ENCODE data around the gene SYNGAP1.

DNA sequence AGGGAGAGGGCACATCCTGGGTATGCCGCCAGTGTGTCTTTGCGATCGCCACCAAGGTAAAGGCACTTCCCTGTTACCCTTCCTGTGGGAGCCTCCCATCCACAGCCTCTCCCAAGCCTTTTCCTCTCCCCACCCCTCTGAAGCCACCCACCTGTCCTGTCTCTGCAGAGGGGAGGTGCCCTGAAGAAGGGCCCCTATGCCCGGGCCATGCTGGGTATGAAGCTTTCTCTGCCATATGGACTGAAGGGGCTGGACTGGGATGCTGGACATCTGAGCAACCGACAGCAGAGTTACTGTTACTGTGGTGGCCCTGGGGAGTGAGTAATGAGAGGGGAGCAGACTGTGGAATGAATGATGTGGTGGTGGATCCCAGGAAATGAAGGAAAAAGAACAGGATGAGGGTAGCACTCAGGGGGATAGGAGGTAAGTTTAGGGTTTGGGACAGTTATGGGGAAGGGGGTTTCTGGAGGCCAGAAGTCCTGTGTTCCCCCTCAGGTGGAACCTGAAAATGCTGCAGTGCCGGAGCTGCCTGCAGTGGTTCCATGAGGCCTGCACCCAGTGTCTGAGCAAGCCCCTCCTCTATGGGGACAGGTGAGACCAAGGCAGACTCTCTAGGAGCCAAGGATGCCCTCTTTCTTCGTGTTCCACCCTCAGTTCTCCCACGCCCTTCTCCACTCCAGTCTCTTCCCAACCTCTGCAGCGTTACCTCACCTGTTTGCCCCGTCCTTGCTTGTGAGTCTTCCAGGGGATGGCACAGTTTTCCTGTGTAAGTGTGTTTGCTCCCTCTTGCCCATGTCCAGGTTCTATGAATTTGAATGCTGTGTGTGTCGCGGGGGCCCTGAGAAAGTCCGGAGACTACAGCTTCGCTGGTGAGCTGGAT, 6.4 kb upstream of the SYNGAP1 start:
- TF ChIP-seq, protein P1, sequence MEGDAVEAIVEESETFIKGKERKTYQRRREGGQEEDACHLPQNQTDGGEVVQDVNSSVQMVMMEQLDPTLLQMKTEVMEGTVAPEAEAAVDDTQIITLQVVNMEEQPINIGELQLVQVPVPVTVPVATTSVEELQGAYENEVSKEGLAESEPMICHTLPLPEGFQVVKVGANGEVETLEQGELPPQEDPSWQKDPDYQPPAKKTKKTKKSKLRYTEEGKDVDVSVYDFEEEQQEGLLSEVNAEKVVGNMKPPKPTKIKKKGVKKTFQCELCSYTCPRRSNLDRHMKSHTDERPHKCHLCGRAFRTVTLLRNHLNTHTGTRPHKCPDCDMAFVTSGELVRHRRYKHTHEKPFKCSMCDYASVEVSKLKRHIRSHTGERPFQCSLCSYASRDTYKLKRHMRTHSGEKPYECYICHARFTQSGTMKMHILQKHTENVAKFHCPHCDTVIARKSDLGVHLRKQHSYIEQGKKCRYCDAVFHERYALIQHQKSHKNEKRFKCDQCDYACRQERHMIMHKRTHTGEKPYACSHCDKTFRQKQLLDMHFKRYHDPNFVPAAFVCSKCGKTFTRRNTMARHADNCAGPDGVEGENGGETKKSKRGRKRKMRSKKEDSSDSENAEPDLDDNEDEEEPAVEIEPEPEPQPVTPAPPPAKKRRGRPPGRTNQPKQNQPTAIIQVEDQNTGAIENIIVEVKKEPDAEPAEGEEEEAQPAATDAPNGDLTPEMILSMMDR (conservative IDR thresholded peaks at IDR 0.05; ENCODE audit: low read depth, low read length): no peak
- TF ChIP-seq EZH2 (IDR thresholded peaks at IDR 0.05; ENCODE audit: borderline replicate concordance, low read depth, low read length, poor library complexity, severe bottlenecking): no peak

All from A673 (cell line).